PC-3 (cell line): Measurements from ENCODE around the gene PPHLN1. TPM values are rescaled to one million over a fixed set of nuclear protein-coding genes. Genes with fewer than 3 reads are reported as not detected.

Source experiments
- ATAC-seq: fragments of 200-7000 bp; cut with Tn5 transposase; 2 replicates; pipeline ENCODE4 v1.9.1; 2020; ENCODE audit warnings: mild to moderate bottlenecking, moderate library complexity
- BruUV-seq: library from RNA; stranded (reverse); fragments of 400-500 nt; replicated peaks from 2 replicates; lab custom pipeline; 2021; lab: Mats Ljungman, UMichigan
- CTCF ChIA-PET: fragments of 300-600 bp; sonication (Branson Sonifier 250); formaldehyde crosslinking; loops from one replicate; lab custom pipeline; 2022; ENCODE audit warnings: antibody characterized with exemption; lab: Charles Lee
- POLR2A ChIA-PET: fragments of 300-600 bp; sonication (Branson Sonifier 250); formaldehyde crosslinking; loops from one replicate; lab custom pipeline; 2022; ENCODE audit warnings: antibody characterized with exemption; ENCODE audit not compliant: unreplicated experiment; lab: Charles Lee
- DNase-seq: peaks from one replicate; pipeline ENCODE4 v3.0.0-alpha.2; 2015
- H2AFZ ChIP-seq: fragments of 300-600 bp; sonication (generic); 2 replicates; pipeline ENCODE4 v1.6.0; 2016; ENCODE audit warnings: antibody characterized with exemption, low read length
- H3F3A ChIP-seq: fragments of 300-600 bp; sonication (generic); one replicate; pipeline ENCODE4 v1.6.0; 2017; ENCODE audit warnings: antibody characterized with exemption, low read length, control low read depth, mild to moderate bottlenecking; ENCODE audit not compliant: unreplicated experiment
- H3K27ac ChIP-seq: fragments of 300-600 bp; sonication (generic); 2 replicates; pipeline ENCODE4 v1.5.1; 2016; ENCODE audit warnings: mild to moderate bottlenecking, low read length
- H3K27me3 ChIP-seq: fragments of 300-600 bp; sonication (generic); 2 replicates; pipeline ENCODE4 v1.6.1; 2016; ENCODE audit warnings: low read length, mixed read lengths
- H3K36me3 ChIP-seq: fragments of 300-600 bp; sonication (generic); 2 replicates; pipeline ENCODE4 v1.6.1; 2016; ENCODE audit warnings: low read depth, mixed run types, low read length, mixed read lengths
- H3K4me1 ChIP-seq: fragments of 300-600 bp; sonication (generic); 2 replicates; pipeline ENCODE4 v1.5.1; 2016; ENCODE audit warnings: low read length; ENCODE audit not compliant: insufficient read depth
- H3K4me2 ChIP-seq: fragments of 300-600 bp; sonication (generic); 2 replicates; pipeline ENCODE4 v1.6.0; 2016; ENCODE audit warnings: low read length
- H3K4me3 ChIP-seq: fragments of 300-600 bp; sonication (generic); 2 replicates; pipeline ENCODE4 v1.5.1; 2016; ENCODE audit warnings: mild to moderate bottlenecking, low read length, mixed read lengths
- H3K79me2 ChIP-seq: fragments of 300-600 bp; sonication (generic); 2 replicates; pipeline ENCODE4 v1.6.1; 2017; ENCODE audit warnings: low read length, mixed read lengths
- H3K9ac ChIP-seq: fragments of 300-600 bp; sonication (generic); 2 replicates; pipeline ENCODE4 v1.6.0; 2016; ENCODE audit warnings: mild to moderate bottlenecking, low read length
- H3K9me2 ChIP-seq: fragments of 300-600 bp; sonication (generic); replicated peaks from 2 replicates; pipeline ENCODE4 v1.6.1; 2016; ENCODE audit warnings: mixed run types, low read length, mixed read lengths
- H3K9me3 ChIP-seq: fragments of 300-600 bp; sonication (generic); 2 replicates; pipeline ENCODE4 v1.6.1; 2016; ENCODE audit warnings: low read length, mixed read lengths
- H4K20me1 ChIP-seq: fragments of 300-600 bp; sonication (generic); 2 replicates; pipeline ENCODE4 v1.6.1; 2016; ENCODE audit warnings: low read length, mixed read lengths
- CTCF ChIP-seq: fragments of 300-600 bp; sonication (generic); conservative IDR thresholded peaks from 2 replicates; pipeline ENCODE4 v1.5.1; 2017; ENCODE audit warnings: antibody characterized with exemption, low read depth, mild to moderate bottlenecking, low read length
- EZH2 ChIP-seq: fragments of 300-600 bp; sonication (generic); IDR thresholded peaks from one replicate; pipeline ENCODE4 v1.6.1; 2017; ENCODE audit warnings: antibody characterized with exemption, mild to moderate bottlenecking, low read length; ENCODE audit not compliant: unreplicated experiment
- EZH2phosphoT487 ChIP-seq: fragments of 300-600 bp; sonication (generic); IDR thresholded peaks from 2 replicates; pipeline ENCODE4 v1.6.1; 2018; ENCODE audit warnings: mild to moderate bottlenecking, antibody characterized with exemption, low read length, borderline replicate concordance
- intact Hi-C: fragments of 100-400 bp; cut with micrococcal nuclease; formaldehyde crosslinking; loops from 2 replicates; pipeline ENCODE4 v1.9.0; 2023
- total RNA-seq: library from RNA; depleted of rRNA; stranded (reverse); fragments of >200 nt; gene quantifications from 2 replicates; pipeline ENCODE4 v1.2.3, GENCODE V29; 2014

Gene PPHLN1
- total RNA-seq, 1 experiment from 2014 or later, result 82.0 TPM

GRCh38 chr12:42440608-42441007, 114.6 kb downstream of the PPHLN1 start:
- Histone ChIP-seq H3K4me3 (no peak overlapping the region), H3F3A (no peaks in the 10 kb centered on the region), H2AFZ (no peak overlapping the region), H3K9me2 (no peaks in the 10 kb centered on the region), H3K4me1 (no peaks in the 10 kb centered on the region), H3K27ac (no peak overlapping the region), H3K4me2 (no peak overlapping the region), H3K9ac (no peak overlapping the region), H3K27me3 (no peaks in the 10 kb centered on the region), H3K36me3 (peaks cover 12% of the 10 kb centered on the region), H3K79me2 (no peaks in the 10 kb centered on the region), H4K20me1 (no peaks in the 10 kb centered on the region), H3K9me3 (no peaks in the 10 kb centered on the region)
- intact Hi-C loops, result no loop called here
- ChIA-PET POLR2A (no interaction called here), CTCF (no interaction called here)
- no peak for TF ChIP-seq EZH2phosphoT487
- TF ChIP-seq CTCF, result no peak
- TF ChIP-seq EZH2, result no peak
- ATAC-seq, result no peak
- no TSS peak for BruUV-seq
- no peak for DNase-seq

- H3K79me2 ChIP-seq, result no peaks in the 10 kb centered on the region
- intact Hi-C loops, result no loop called here
- H3K4me3 ChIP-seq, result no peak overlapping the region
- no peaks in the 10 kb centered on the region for H3K4me1 ChIP-seq
- TF ChIP-seq CTCF (no peak), EZH2phosphoT487 (no peak), EZH2 (no peak)
- CTCF ChIA-PET, result no interaction called here
- ATAC-seq (no peak), DNase-seq (no peak)
- H3F3A ChIP-seq, result no peaks in the 10 kb centered on the region
- POLR2A ChIA-PET, result no interaction called here
- no TSS peak for BruUV-seq
- H2AFZ ChIP-seq, result no peak overlapping the region
- no peaks in the 10 kb centered on the region for H3K9me2 ChIP-seq
- H3K27ac ChIP-seq, result no peak overlapping the region
- no peaks in the 10 kb centered on the region for H3K9me3 ChIP-seq
- no peak overlapping the region for H3K9ac ChIP-seq
- H3K27me3 ChIP-seq, result no peaks in the 10 kb centered on the region
- H3K4me2 ChIP-seq, result no peak overlapping the region
- H4K20me1 ChIP-seq, result no peaks in the 10 kb centered on the region
- H3K36me3 ChIP-seq, result peaks cover 12% of the 10 kb centered on the region
Measured at GRCh38 chr12:42442311-42442759, 116.4 kb downstream of the PPHLN1 start.

GRCh38 chr12:42442888-42443287, 116.9 kb downstream of the PPHLN1 start:
- CTCF ChIA-PET, result no interaction called here
- ATAC-seq (no peak), DNase-seq (no peak)
- POLR2A ChIA-PET, result no interaction called here
- Histone ChIP-seq H2AFZ (no peak overlapping the region), H3K4me2 (no peak overlapping the region), H3F3A (no peaks in the 10 kb centered on the region), H4K20me1 (no peaks in the 10 kb centered on the region), H3K4me1 (no peaks in the 10 kb centered on the region), H3K27ac (no peak overlapping the region), H3K9ac (no peak overlapping the region), H3K9me2 (no peaks in the 10 kb centered on the region), H3K4me3 (no peak overlapping the region), H3K79me2 (no peaks in the 10 kb centered on the region), H3K36me3 (peaks cover 13% of the 10 kb centered on the region), H3K27me3 (no peaks in the 10 kb centered on the region), H3K9me3 (no peaks in the 10 kb centered on the region)
- TF ChIP-seq CTCF, result no peak
- TF ChIP-seq EZH2phosphoT487, result no peak
- no peak for TF ChIP-seq EZH2
- no TSS peak for BruUV-seq
- intact Hi-C loops, result no loop called here
